ENCODE results near the gene PAK4. TPM values are rescaled to one million over a fixed set of nuclear protein-coding genes. Genes with fewer than 3 reads are reported as not detected.

PAK4 gene
- total RNA-seq, 2 donors from 2014 or later, result 63.9 to 68.1 TPM

- Histone ChIP-seq H3K9ac (ENCODE audit: extremely low read depth, low read length, poor library complexity, severe bottlenecking) (no peak overlapping the region), H3K4me3 (ENCODE audit: low read length) (no peak overlapping the region), H3K27me3 (ENCODE audit: control insufficient read depth, insufficient read depth, low read length, poor library complexity, severe bottlenecking) (no peaks in the 10 kb centered on the region), H3K27ac (ENCODE audit: low read depth, low read length) (no peak overlapping the region), H3K9me3 (ENCODE audit: control insufficient read depth, low read length) (no peaks in the 10 kb centered on the region), H3K36me3 (ENCODE audit: control insufficient read depth, insufficient read depth, low read length) (no peaks in the 10 kb centered on the region), H3K4me1 (ENCODE audit: control insufficient read depth, insufficient read depth, low read length) (no peaks in the 10 kb centered on the region)
- Mint-ChIP-seq H3K27ac (no peak overlapping the region), H3K36me3 (ENCODE audit: low read depth) (no peaks in the 10 kb centered on the region), H3K4me3 (no peak overlapping the region), H3K27me3 (ENCODE audit: insufficient read depth) (peaks cover 5% of the 10 kb centered on the region), H3K9me3 (no peaks in the 10 kb centered on the region), H3K4me1 (no peaks in the 10 kb centered on the region)
- DNase-seq, result no peak
- 71 to 84% methylated on average over 3 to 7 of the region's 7 CpGs for WGBS, 2 experiments (ENCODE audit: insufficient coverage in 1 of 2, insufficient read length in 1 of 2)
- TF ChIP-seq, protein P1, sequence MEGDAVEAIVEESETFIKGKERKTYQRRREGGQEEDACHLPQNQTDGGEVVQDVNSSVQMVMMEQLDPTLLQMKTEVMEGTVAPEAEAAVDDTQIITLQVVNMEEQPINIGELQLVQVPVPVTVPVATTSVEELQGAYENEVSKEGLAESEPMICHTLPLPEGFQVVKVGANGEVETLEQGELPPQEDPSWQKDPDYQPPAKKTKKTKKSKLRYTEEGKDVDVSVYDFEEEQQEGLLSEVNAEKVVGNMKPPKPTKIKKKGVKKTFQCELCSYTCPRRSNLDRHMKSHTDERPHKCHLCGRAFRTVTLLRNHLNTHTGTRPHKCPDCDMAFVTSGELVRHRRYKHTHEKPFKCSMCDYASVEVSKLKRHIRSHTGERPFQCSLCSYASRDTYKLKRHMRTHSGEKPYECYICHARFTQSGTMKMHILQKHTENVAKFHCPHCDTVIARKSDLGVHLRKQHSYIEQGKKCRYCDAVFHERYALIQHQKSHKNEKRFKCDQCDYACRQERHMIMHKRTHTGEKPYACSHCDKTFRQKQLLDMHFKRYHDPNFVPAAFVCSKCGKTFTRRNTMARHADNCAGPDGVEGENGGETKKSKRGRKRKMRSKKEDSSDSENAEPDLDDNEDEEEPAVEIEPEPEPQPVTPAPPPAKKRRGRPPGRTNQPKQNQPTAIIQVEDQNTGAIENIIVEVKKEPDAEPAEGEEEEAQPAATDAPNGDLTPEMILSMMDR (conservative IDR thresholded peaks at IDR 0.05), result no peak
Measured at GRCh38 chr19:39106194-39106593, 19.4 kb upstream of the PAK4 start.

GRCh38 chr19:39109641-39110040, 15.9 kb upstream of the PAK4 start:
- no peaks in the 10 kb centered on the region for H3K9me3 Mint-ChIP-seq
- Histone ChIP-seq H3K4me1 (ENCODE audit: control insufficient read depth, insufficient read depth, low read length) (no peaks in the 10 kb centered on the region), H3K36me3 (ENCODE audit: control insufficient read depth, insufficient read depth, low read length) (no peaks in the 10 kb centered on the region), H3K4me3 (ENCODE audit: low read length) (no peak overlapping the region), H3K27ac (ENCODE audit: low read depth, low read length) (no peak overlapping the region), H3K27me3 (ENCODE audit: control insufficient read depth, insufficient read depth, low read length, poor library complexity, severe bottlenecking) (no peaks in the 10 kb centered on the region), H3K9me3 (ENCODE audit: control insufficient read depth, low read length) (no peaks in the 10 kb centered on the region), H3K9ac (ENCODE audit: extremely low read depth, low read length, poor library complexity, severe bottlenecking) (no peak overlapping the region)
- H3K4me1 Mint-ChIP-seq, result peaks cover 4% of the 10 kb centered on the region
- no peaks in the 10 kb centered on the region for H3K36me3 Mint-ChIP-seq (ENCODE audit: low read depth)
- no peak overlapping the region for H3K4me3 Mint-ChIP-seq
- H3K27me3 Mint-ChIP-seq (ENCODE audit: insufficient read depth), result peaks cover 3% of the 10 kb centered on the region
- DNase-seq, result no peak
- TF ChIP-seq, protein P1 (conservative IDR thresholded peaks at IDR 0.05), result no peak
- H3K27ac Mint-ChIP-seq, result no peak overlapping the region

GRCh38 chr19:39110263-39110967, 15.2 kb upstream of the PAK4 start:
- Histone ChIP-seq H3K9me3 (ENCODE audit: control insufficient read depth, low read length) (no peaks in the 10 kb centered on the region), H3K4me3 (ENCODE audit: low read length) (no peak overlapping the region), H3K4me1 (ENCODE audit: control insufficient read depth, insufficient read depth, low read length) (no peaks in the 10 kb centered on the region), H3K27ac (ENCODE audit: low read depth, low read length) (no peak overlapping the region), H3K27me3 (ENCODE audit: control insufficient read depth, insufficient read depth, low read length, poor library complexity, severe bottlenecking) (no peaks in the 10 kb centered on the region), H3K9ac (ENCODE audit: extremely low read depth, low read length, poor library complexity, severe bottlenecking) (no peak overlapping the region), H3K36me3 (ENCODE audit: control insufficient read depth, insufficient read depth, low read length) (no peaks in the 10 kb centered on the region)
- H3K4me1 Mint-ChIP-seq, result peaks cover 4% of the 10 kb centered on the region
- H3K9me3 Mint-ChIP-seq, result no peaks in the 10 kb centered on the region
- no peak overlapping the region for H3K4me3 Mint-ChIP-seq
- 18 to 29% methylated on average over 5 to 16 of the region's 16 CpGs for WGBS, 2 experiments (ENCODE audit: insufficient coverage in 1 of 2, insufficient read length in 1 of 2)
- TF ChIP-seq, protein P1 (conservative IDR thresholded peaks at IDR 0.05), result peak; percentile 85
- peaks cover 3% of the 10 kb centered on the region for H3K27me3 Mint-ChIP-seq (ENCODE audit: insufficient read depth)
- H3K27ac Mint-ChIP-seq, result no peak overlapping the region
- DNase-seq, result peak; percentile 85
- no peaks in the 10 kb centered on the region for H3K36me3 Mint-ChIP-seq (ENCODE audit: low read depth)
